IMR-90 (cell line): ENCODE results near the gene KDM8. TPM values are rescaled to one million over a fixed set of nuclear protein-coding genes. Genes with fewer than 3 reads are reported as not detected.

ENCODE experiments used
- ATAC-seq: fragments of 200-7000 bp; cut with Tn5 transposase; 2 replicates; pipeline ENCODE4 v1.9.1; 2020; ENCODE audit warnings: low read depth, mild to moderate bottlenecking, moderate library complexity
- BruUV-seq: library from RNA; stranded (reverse); fragments of 400-500 nt; replicated peaks from 2 replicates; lab custom pipeline; 2021; lab: Mats Ljungman, UMichigan
- CTCF ChIA-PET: fragments of 300-600 bp; formaldehyde crosslinking; extraction: SDS; loops from one replicate; lab custom pipeline; 2021; ENCODE audit warnings: antibody characterized with exemption; lab: Yijun Ruan, JAX
- POLR2A ChIA-PET: fragments of 300-600 bp; sonication (Branson Sonifier 250); formaldehyde crosslinking; loops from one replicate; lab custom pipeline; 2022; ENCODE audit warnings: antibody characterized with exemption; ENCODE audit not compliant: unreplicated experiment; lab: Charles Lee
- DNase-seq: peaks from one replicate; pipeline ENCODE4 v3.0.0; 2013
- H2AFZ ChIP-seq: replicated peaks from 2 replicates; pipeline ENCODE3; 2013; ENCODE audit warnings: low read length, mild to moderate bottlenecking; ENCODE audit not compliant: poor library complexity
- H2AK5ac ChIP-seq: 2 replicates; pipeline ENCODE4 v1.6.1; 2013; ENCODE audit warnings: low read depth, low read length, inconsistent platforms
- H2AK9ac ChIP-seq: replicated peaks from 2 replicates; pipeline ENCODE3; 2013; ENCODE audit warnings: mild to moderate bottlenecking, low read depth, low read length, moderate library complexity; ENCODE audit not compliant: poor library complexity
- H2BK120ac ChIP-seq: 2 replicates; pipeline ENCODE4 v1.6.1; 2013; ENCODE audit warnings: low read depth, low read length, inconsistent platforms
- H2BK15ac ChIP-seq: 3 replicates; pipeline ENCODE4 v1.6.1; 2013; ENCODE audit warnings: low read depth, low read length, inconsistent platforms
- H2BK20ac ChIP-seq: 2 replicates; pipeline ENCODE4 v1.6.1; 2013; ENCODE audit warnings: low read depth, mild to moderate bottlenecking, inconsistent platforms, low read length, moderate library complexity
- H2BK5ac ChIP-seq: 2 replicates; pipeline ENCODE4 v1.6.1; 2013; ENCODE audit warnings: mild to moderate bottlenecking, low read depth, low read length, inconsistent platforms; ENCODE audit not compliant: poor library complexity, severe bottlenecking
- H3K14ac ChIP-seq: replicated peaks from 2 replicates; pipeline ENCODE4 v1.6.1; 2013; ENCODE audit warnings: low read depth, low read length, inconsistent platforms
- H3K18ac ChIP-seq: 2 replicates; pipeline ENCODE4 v1.6.1; 2013; ENCODE audit warnings: low read depth, low read length, control low read depth
- H3K23ac ChIP-seq: 2 replicates; pipeline ENCODE4 v1.6.1; 2013; ENCODE audit warnings: low read depth, low read length, inconsistent platforms
- H3K27ac ChIP-seq: 2 replicates; pipeline ENCODE4 v1.5.1; 2013; ENCODE audit warnings: mild to moderate bottlenecking, control low read depth, low read length; ENCODE audit not compliant: insufficient read depth
- H3K27me3 ChIP-seq: 2 replicates; pipeline ENCODE4 v1.6.1; 2013; ENCODE audit warnings: low read length; ENCODE audit not compliant: control insufficient read depth, insufficient read depth
- H3K36me3 ChIP-seq: 2 replicates; pipeline ENCODE4 v1.6.1; 2013; ENCODE audit warnings: low read length, mixed read lengths; ENCODE audit not compliant: control insufficient read depth, insufficient read depth
- H3K4ac ChIP-seq: 2 replicates; pipeline ENCODE4 v1.6.1; 2013; ENCODE audit warnings: low read depth, low read length, inconsistent platforms
- H3K4me1 ChIP-seq: 2 replicates; pipeline ENCODE4 v1.6.1; 2013; ENCODE audit warnings: low read length, mixed read lengths; ENCODE audit not compliant: control insufficient read depth, insufficient read depth
- H3K4me2 ChIP-seq: 2 replicates; pipeline ENCODE4 v1.6.1; 2013; ENCODE audit warnings: low read depth, mild to moderate bottlenecking, control low read depth, low read length, moderate library complexity
- H3K4me3 ChIP-seq: 2 replicates; pipeline ENCODE4 v1.5.1; 2013; ENCODE audit warnings: low read depth, mild to moderate bottlenecking, control low read depth, low read length, moderate library complexity; ENCODE audit not compliant: insufficient read depth
- H3K56ac ChIP-seq: 2 replicates; pipeline ENCODE4 v1.6.1; 2013; ENCODE audit warnings: low read length, inconsistent platforms; ENCODE audit not compliant: insufficient read depth; ENCODE audit errors: extremely low read depth
- H3K79me1 ChIP-seq, 2 experiments: 2 replicates each; pipeline ENCODE4 v1.6.1; 2013; ENCODE audit warnings: low read length in 2 of 2, inconsistent platforms in 1 of 2, low read depth in 1 of 2
- H3K9ac ChIP-seq: 2 replicates; pipeline ENCODE4 v1.6.1; 2013; ENCODE audit warnings: low read depth, low read length, control low read depth
- H3K9me1 ChIP-seq: 2 replicates; pipeline ENCODE4 v1.6.1; 2013; ENCODE audit warnings: low read length, inconsistent platforms; ENCODE audit not compliant: insufficient read depth
- H3K9me3 ChIP-seq: 2 replicates; pipeline ENCODE4 v1.6.1; 2013; ENCODE audit warnings: low read length; ENCODE audit not compliant: control insufficient read depth, insufficient read depth
- H4K20me1 ChIP-seq: 2 replicates; pipeline ENCODE4 v1.6.1; 2013; ENCODE audit warnings: low read length, inconsistent platforms; ENCODE audit not compliant: insufficient read depth
- H4K5ac ChIP-seq: 2 replicates; pipeline ENCODE4 v1.6.1; 2013; ENCODE audit warnings: mild to moderate bottlenecking, low read depth, low read length, control low read depth
- H4K8ac ChIP-seq, 2 experiments: 2 replicates each; pipeline ENCODE4 v1.6.1; 2013; ENCODE audit warnings: low read depth in 2 of 2, low read length in 2 of 2, control low read depth in 1 of 2, inconsistent platforms in 1 of 2
- H4K91ac ChIP-seq: 2 replicates; pipeline ENCODE4 v1.6.1; 2013; ENCODE audit warnings: low read depth, low read length, inconsistent platforms; ENCODE audit not compliant: insufficient read depth
- BHLHE40 ChIP-seq: fragments of 150-350 bp; IDR thresholded peaks from 2 replicates; pipeline ENCODE4 v1.6.1; 2016; ENCODE audit warnings: mild to moderate bottlenecking, low read depth, low read length
- CEBPB ChIP-seq: IDR thresholded peaks from 2 replicates; pipeline ENCODE4 v1.6.1; 2012; ENCODE audit warnings: low read depth, low read length, improper control_type of control experiment
- CTCF ChIP-seq: conservative IDR thresholded peaks from 2 replicates; pipeline ENCODE4 v1.5.1; 2012; ENCODE audit warnings: mild to moderate bottlenecking, low read depth, low read length, improper control_type of control experiment
- MXI1 ChIP-seq: IDR thresholded peaks from 2 replicates; pipeline ENCODE4 v1.6.1; 2012; ENCODE audit warnings: low read depth, mild to moderate bottlenecking, low read length, moderate library complexity, borderline replicate concordance
- RAD21 ChIP-seq: IDR thresholded peaks from 2 replicates; pipeline ENCODE4 v1.6.1; 2012; ENCODE audit warnings: low read length, improper control_type of control experiment
- RCOR1 ChIP-seq: IDR thresholded peaks from 2 replicates; pipeline ENCODE4 v1.6.1; 2012; ENCODE audit warnings: mild to moderate bottlenecking, low read length, improper control_type of control experiment; ENCODE audit not compliant: insufficient replicate concordance
- SMC3 ChIP-seq: fragments of 150-350 bp; IDR thresholded peaks from 2 replicates; pipeline ENCODE4 v1.6.1; 2016; ENCODE audit warnings: low read depth, mild to moderate bottlenecking, antibody characterized with exemption, low read length, moderate library complexity
- WGBS, 2 experiments: methylation state at CpG; one replicate each; pipeline versions ENCODE4 v1.1.5 to v1.1.7; 2013; ENCODE audit warnings: missing lambda C conversion rate in 2 of 2; ENCODE audit not compliant: insufficient read length in 1 of 2; ENCODE audit errors: extremely low coverage in 2 of 2; 5-methylcytosine and 5-hydroxymethylcytosine counted together
- dilution Hi-C: fragments of 300-500 bp; cut with HindIII; formaldehyde crosslinking; loops from one replicate; pipeline ENCODE4 v1.14.3; 2018; ENCODE audit warnings: low sequenced_read_pairs; ENCODE audit not compliant: unreplicated experiment
- in situ Hi-C: fragments of 300-500 bp; cut with MboI; formaldehyde crosslinking; loops from 3 replicates; pipeline ENCODE4 v1.14.3; 2019; ENCODE audit warnings: low sequenced_read_pairs, inconsistent platforms, mixed read lengths
- intact Hi-C: fragments of 100-400 bp; cut with micrococcal nuclease; formaldehyde crosslinking; loops from 2 replicates; pipeline ENCODE4 v1.10.0; 2022
- polyA plus RNA-seq, 3 experiments: library from polyadenylated mRNA; depleted of rRNA; stranded (reverse); fragments of >200 nt; gene quantifications; 2 replicates each; pipeline ENCODE4 v1.2.3, GENCODE V29; 2012; ENCODE audit warnings: low replicate concordance in 1 of 3
- total RNA-seq: library from RNA; depleted of rRNA; stranded (reverse); fragments of >200 nt; gene quantifications from 2 replicates; pipeline ENCODE4 v1.2.3, GENCODE V29; 2012
- TF ChIP-seq, protein P1 (sequence below): fragments of 150-350 bp; IDR thresholded peaks from 2 replicates; pipeline ENCODE4 v1.6.1; 2017; ENCODE audit warnings: mild to moderate bottlenecking, antibody characterized with exemption, low read length, low read depth

The KDM8 gene
- total and polyA plus RNA-seq, 2 of the 4 experiments (the other 2 are of a cell fraction), result 3.2 to 3.8 TPM

DNA sequence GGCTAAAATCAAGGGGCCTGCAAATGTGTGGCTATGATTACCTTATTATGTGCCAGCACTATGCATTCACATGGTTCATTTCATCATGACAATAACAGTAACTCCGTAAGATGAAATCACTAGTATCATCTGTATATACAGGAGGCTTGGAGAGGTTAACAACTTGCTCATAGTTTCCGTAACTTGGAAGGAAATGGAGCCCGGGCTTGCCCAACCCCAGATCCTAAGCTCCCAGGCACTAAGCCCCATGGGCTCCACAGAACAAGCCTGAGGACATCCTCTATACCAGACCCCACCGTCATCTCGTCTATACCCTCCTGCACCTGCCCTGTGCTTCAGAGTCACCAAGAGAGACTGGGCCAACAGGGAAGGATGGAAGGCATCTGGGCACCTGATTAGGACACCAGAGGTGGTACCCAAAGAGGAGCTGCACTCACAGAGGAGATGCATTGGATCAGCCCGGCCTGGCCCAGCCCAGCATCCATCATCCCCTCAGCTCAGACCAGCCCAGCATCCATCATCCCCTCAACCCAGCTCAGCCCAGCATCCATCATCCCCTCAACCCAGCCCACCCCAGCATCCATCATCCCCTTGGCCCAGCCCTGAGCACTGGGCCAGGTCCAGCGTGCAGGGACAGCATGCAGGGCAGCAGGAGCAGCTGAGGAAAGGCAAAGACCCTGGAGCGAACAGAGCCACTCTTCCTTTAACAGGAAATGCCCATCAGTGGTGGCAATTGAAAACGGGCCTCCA is 36.8 kb downstream of the KDM8 start (continued):
- no peak for TF ChIP-seq CTCF

DNA sequence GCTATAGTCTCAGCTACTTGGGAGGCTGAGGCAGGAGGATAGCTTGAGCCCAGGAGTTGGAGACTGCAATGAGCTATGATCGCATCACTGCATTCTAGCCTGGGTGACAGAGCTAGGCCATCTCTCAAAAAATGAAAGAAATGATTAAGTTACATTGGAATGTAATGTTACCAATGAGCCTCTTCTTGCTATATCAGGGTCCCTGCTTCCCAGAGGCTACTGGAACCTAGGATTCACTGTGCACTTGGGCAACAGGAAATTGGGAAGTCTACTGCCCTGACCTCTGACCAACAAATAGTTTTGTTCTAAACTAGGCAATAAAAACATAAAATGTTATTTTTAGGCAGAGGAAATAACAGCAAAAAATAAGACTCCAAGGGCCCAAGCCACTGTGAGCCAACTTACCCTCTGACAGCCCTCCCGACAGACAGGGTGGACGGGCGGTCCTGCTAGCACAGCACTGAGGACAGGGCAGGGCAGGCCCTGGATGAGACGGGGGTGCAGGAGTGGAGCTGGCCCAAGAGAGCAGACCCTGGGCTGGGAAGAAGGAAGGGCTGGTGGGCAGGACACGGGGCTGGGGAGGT is 37.7 kb downstream of the KDM8 start:
- CTCF ChIA-PET, result no interaction called here
- TF ChIP-seq SMC3 (no peak), RCOR1 (peak; percentile 97), MXI1 (no peak), RAD21 (0 out of 2 replicates have a peak, but pooled peaks have one; percentile 12), CEBPB (peak; percentile 60; the same call in 1 of the 2 replicates), BHLHE40 (no peak)
- TF ChIP-seq, protein P1, sequence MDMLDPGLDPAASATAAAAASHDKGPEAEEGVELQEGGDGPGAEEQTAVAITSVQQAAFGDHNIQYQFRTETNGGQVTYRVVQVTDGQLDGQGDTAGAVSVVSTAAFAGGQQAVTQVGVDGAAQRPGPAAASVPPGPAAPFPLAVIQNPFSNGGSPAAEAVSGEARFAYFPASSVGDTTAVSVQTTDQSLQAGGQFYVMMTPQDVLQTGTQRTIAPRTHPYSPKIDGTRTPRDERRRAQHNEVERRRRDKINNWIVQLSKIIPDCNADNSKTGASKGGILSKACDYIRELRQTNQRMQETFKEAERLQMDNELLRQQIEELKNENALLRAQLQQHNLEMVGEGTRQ, result no peak
- Histone ChIP-seq H4K8ac (peak overlapping the region; percentile 65 to 93; a peak in 3 of 4 replicates), H3K9me1 (peaks cover 45% of the 10 kb centered on the region), H3K4ac (peak overlapping the region; percentile 100), H3K4me2 (no peak overlapping the region), H3K23ac (peak overlapping the region; percentile 86), H4K91ac (peak overlapping the region; percentile 98), H2AFZ (no peak overlapping the region), H2AK5ac (peak overlapping the region; percentile 99), H2BK120ac (peak overlapping the region; percentile 99), H3K9me3 (no peaks in the 10 kb centered on the region), H3K27ac (peak overlapping the region; percentile 94), H3K18ac (peak overlapping the region; percentile 91), H4K5ac (peak overlapping the region; percentile 66), H2AK9ac (no peak overlapping the region), H2BK15ac (peak overlapping the region; percentile 91), H2BK5ac (peak overlapping the region; percentile 98), H3K56ac (peak overlapping the region; percentile 95; the same call in 1 of the 2 replicates), H4K20me1 (no peaks in the 10 kb centered on the region; the same call in 1 of the 2 replicates), H3K4me1 (peaks cover 44% of the 10 kb centered on the region), H3K9ac (no peak overlapping the region), H3K27me3 (no peaks in the 10 kb centered on the region), H3K14ac (peak overlapping the region; percentile 94), H3K36me3 (no peaks in the 10 kb centered on the region), H3K4me3 (no peak overlapping the region), H3K79me1 (peaks cover 26 to 85% of the 10 kb centered on the region in 2 experiments), H2BK20ac (peak overlapping the region; percentile 99)
- POLR2A ChIA-PET, result interaction anchor here (0.6 to 1.1 kb wide), 2 partner anchors 17 to 157 kb away, joined by 3 read pairs; no protein-coding TSS in a partner anchor
- WGBS, 2 experiments, result no CpG with 5 or more reads among the region's 6 CpGs
- dilution Hi-C loops, result no loop called here
- intact Hi-C loops, result no loop called here
- peak; percentile 80 for DNase-seq
- in situ Hi-C loops, result loop anchor here (5.0 kb wide), 1 partner anchor 76 kb away; no protein-coding TSS in a partner anchor
- BruUV-seq, result no TSS peak
- ATAC-seq, result peak; percentile 25
